Right lobe of liver (tissue), 6 donors: ENCODE measurements around the gene FBXL2. TPM values are rescaled to one million over a fixed set of nuclear protein-coding genes. Genes with fewer than 3 reads are reported as not detected.
A peak's percentile ranks its signal among the peaks of the same experiment; 100 is the strongest.

ENCODE experiments used
- ATAC-seq, 4 donors: fragments of 200-7000 bp; cut with Tn5 transposase; one replicate each; pipeline ENCODE4 v1.9.1; 2020; ENCODE audit warnings: mild to moderate bottlenecking in 4 of 4, moderate library complexity in 4 of 4
- DNase-seq, 3 donors: peaks; one replicate each; pipeline ENCODE4 v3.0.0-alpha.2; 2020
- H3K27ac ChIP-seq, 3 donors: fragments of 200-600 bp; one replicate each; pipeline ENCODE4 v1.8.0; 2022
- H3K27me3 ChIP-seq, 2 donors: fragments of 200-600 bp; one replicate each; pipeline ENCODE4 v1.8.0; 2022
- H3K36me3 ChIP-seq, 4 donors: fragments of 200-600 bp; sonication (generic) in 1 of 4; one replicate each; pipeline versions ENCODE4 v1.5.1 to v1.8.0; 2017 to 2022; ENCODE audit warnings: control low read depth in 1 of 4
- H3K4me1 ChIP-seq, 4 donors: fragments of 200-600 bp; sonication (generic) in 1 of 4; one replicate each; pipeline versions ENCODE4 v1.5.1 to v1.8.0; 2017 to 2022; ENCODE audit warnings: control low read depth in 1 of 4
- H3K4me3 ChIP-seq, 3 donors: fragments of 200-600 bp; one replicate each; pipeline ENCODE4 v1.8.0; 2022
- H3K9me3 ChIP-seq, 4 donors: fragments of 200-600 bp; sonication (generic) in 1 of 4; one replicate each; pipeline versions ENCODE4 v1.5.1 to v1.8.0; 2017 to 2022; ENCODE audit warnings: control low read depth in 1 of 4
- CTCF ChIP-seq, 4 donors: fragments of 200-600 bp in 3 of 4; fragments of 450-650 bp in 1 of 4; IDR thresholded peaks; one replicate each; pipeline versions ENCODE4 v1.5.1 to v1.8.0; 2016 to 2022; ENCODE audit warnings: antibody characterized with exemption in 4 of 4, mild to moderate bottlenecking in 2 of 4
- POLR2A ChIP-seq: fragments of 450-650 bp; IDR thresholded peaks from one replicate; pipeline ENCODE4 v1.6.1; 2017; ENCODE audit warnings: antibody characterized with exemption, mild to moderate bottlenecking
- WGBS: methylation state at CpG from one replicate; pipeline ENCODE4 v1.1.6; 2018; ENCODE audit warnings: low coverage, low lambda C conversion rate; ENCODE audit not compliant: insufficient coverage; ENCODE audit errors: missing lambda C conversion rate; 5-methylcytosine and 5-hydroxymethylcytosine counted together
- intact Hi-C, 2 donors: fragments of 100-400 bp; cut with DNase I; formaldehyde crosslinking; loops; one replicate each; pipeline versions ENCODE4 v1.11.2 to v1.14.1; 2022
- total RNA-seq, 6 experiments: library from RNA; depleted of rRNA in 2 of 6; stranded (reverse); fragments of >200 nt in 2 of 6; fragmentation: NEBNext Ultra II Directional in 3 of 6; extraction: Animal tissue kit (Norgen Biotek cat#: 25700) in 3 of 6; gene quantifications; one replicate each; pipeline versions ENCODE4 v1.1.0 to v1.2.4, GENCODE V29; 2016 to 2023
- donor health status: DM: no; HTN: yes; CAD: no.
- donor health status: DM: no; HTN: no; CAD: no.
- donor health status: DM: no; HTN: no; CAD: no.
- donor health status: DM: no; HTN: yes; CAD: no.
- donor health status: DM: no; HTN: yes; CAD: no.

FBXL2 gene
- total RNA-seq, 6 experiments from 2014 or later: 0.06 to 0.43 (median 0.31) TPM

- Histone ChIP-seq H3K4me3 (no peak overlapping the region), H3K9me3 (no peaks in the 10 kb centered on the region), H3K4me1 (peaks cover 0 to 6% (median 0%) of the 10 kb centered on the region in 4 donors), H3K36me3 (no peaks in the 10 kb centered on the region), H3K27me3 (no peaks in the 10 kb centered on the region), H3K27ac (no peak overlapping the region)
- peak; percentile 85 to 95 (median 90) for ATAC-seq
- intact Hi-C loops: loop anchor here (10.0 kb wide), 2 partner anchors 228 to 238 kb away; no protein-coding TSS in a partner anchor
- WGBS: 46% methylated on average over 13 of the region's 14 CpGs
- DNase-seq: no peak
- TF ChIP-seq POLR2A (no peak), CTCF (IDR thresholded peaks at IDR 0.05) (peak; percentile 86 to 94 (median 92))
Measured at GRCh38 chr3:33372218-33373081, 95.2 kb downstream of the FBXL2 start.

GRCh38 chr3:33373082-33373437, 95.8 kb downstream of the FBXL2 start:
- Histone ChIP-seq H3K27me3 (no peaks in the 10 kb centered on the region), H3K36me3 (no peaks in the 10 kb centered on the region), H3K9me3 (no peaks in the 10 kb centered on the region), H3K27ac (no peak overlapping the region), H3K4me1 (peaks cover 0 to 6% (median 0%) of the 10 kb centered on the region in 4 donors), H3K4me3 (no peak overlapping the region)
- TF ChIP-seq POLR2A: no peak
- no peak for TF ChIP-seq CTCF (IDR thresholded peaks at IDR 0.05)
- 41% methylated on average over 6 of the region's 6 CpGs for WGBS
- DNase-seq: no peak
- intact Hi-C loops: loop anchor here (10.0 kb wide), 2 partner anchors 228 to 238 kb away; no protein-coding TSS in a partner anchor
- no peak for ATAC-seq

DNA sequence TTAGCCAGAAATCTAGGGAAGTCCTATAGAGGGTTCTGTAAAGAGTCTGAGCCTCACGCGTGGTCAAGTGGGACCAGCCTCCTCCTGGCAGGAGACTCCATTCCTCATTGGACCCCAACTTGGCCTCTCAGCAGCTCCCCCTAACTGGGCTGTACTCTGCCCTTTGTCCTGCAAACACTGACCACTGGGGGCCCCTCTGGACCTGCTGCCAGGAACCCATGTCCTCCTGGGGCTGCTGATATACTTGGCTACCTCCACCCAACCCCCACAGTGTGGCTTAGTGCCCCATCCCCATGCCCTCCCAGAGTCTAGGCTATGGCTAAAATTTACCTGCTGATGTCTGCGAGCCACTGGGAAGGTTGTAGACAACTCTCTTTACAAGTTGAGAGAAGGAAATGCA, 100.2 kb downstream of the FBXL2 start:
- H3K27ac ChIP-seq: no peak overlapping the region
- no peak for DNase-seq
- H3K9me3 ChIP-seq: no peaks in the 10 kb centered on the region
- ATAC-seq: no peak
- WGBS: 94% methylated on average over 2 of the region's 3 CpGs
- no peaks in the 10 kb centered on the region for H3K27me3 ChIP-seq
- intact Hi-C loops: loop anchor here (10.0 kb wide), 2 partner anchors 233 to 243 kb away; no protein-coding TSS in a partner anchor
- H3K4me1 ChIP-seq: peaks cover 0 to 6% (median 0%) of the 10 kb centered on the region in 4 donors
- no peaks in the 10 kb centered on the region for H3K36me3 ChIP-seq
- no peak overlapping the region for H3K4me3 ChIP-seq
- TF ChIP-seq POLR2A (no peak), CTCF (IDR thresholded peaks at IDR 0.05) (no peak)

DNA sequence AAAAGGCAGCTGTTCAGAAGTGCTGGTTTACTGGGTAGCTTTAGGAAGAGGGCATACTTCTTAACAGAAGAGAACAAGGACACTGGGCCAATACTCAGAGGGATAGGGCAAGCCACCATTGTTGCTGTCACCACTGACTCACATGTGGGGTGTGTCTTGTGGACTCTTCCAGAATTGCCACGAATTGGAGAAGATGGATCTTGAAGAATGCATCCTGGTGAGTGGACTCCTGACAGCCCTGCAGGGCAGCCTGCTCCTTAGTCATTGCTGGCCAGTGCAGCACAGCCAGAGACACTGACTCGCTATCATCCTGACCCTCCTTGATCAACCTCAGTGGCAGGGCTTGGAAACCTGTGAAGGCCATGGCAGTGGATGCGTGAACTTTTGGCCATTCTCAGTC, 100.7 kb downstream of the FBXL2 start:
- no peaks in the 10 kb centered on the region for H3K27me3 ChIP-seq
- DNase-seq (no peak), ATAC-seq (no peak)
- no peak overlapping the region for H3K27ac ChIP-seq
- 100% methylated on average over 1 of the region's 3 CpGs for WGBS
- TF ChIP-seq POLR2A (no peak), CTCF (IDR thresholded peaks at IDR 0.05) (no peak)
- peaks cover 0 to 2% (median 0%) of the 10 kb centered on the region in 4 donors for H3K4me1 ChIP-seq
- intact Hi-C loops: loop anchor here (10.0 kb wide), 2 partner anchors 233 to 243 kb away; no protein-coding TSS in a partner anchor
- no peaks in the 10 kb centered on the region for H3K36me3 ChIP-seq
- no peaks in the 10 kb centered on the region for H3K9me3 ChIP-seq
- no peak overlapping the region for H3K4me3 ChIP-seq
